OCI-LY3 (cell line): ENCODE data around the gene WWOX.

Experiments used
- H2AFZ ChIP-seq: fragments of 200-600, 300-600 bp; shearing (Covaris generic); 2 replicates; pipeline ENCODE4 v1.6.0; 2014; ENCODE audit warnings: antibody characterized with exemption, low read depth, low read length
- H3K27ac ChIP-seq: fragments of 200-600, 300-600 bp; sonication (generic); 2 replicates; pipeline ENCODE4 v1.5.1; 2014; ENCODE audit warnings: mild to moderate bottlenecking, low read length, moderate library complexity, mixed read lengths
- H3K27me3 ChIP-seq: fragments of 200-600, 300-600 bp; sonication (generic); 2 replicates; pipeline ENCODE4 v1.6.1; 2014; ENCODE audit warnings: low read depth, low read length, mixed read lengths
- H3K36me3 ChIP-seq: fragments of 200-600, 300-600 bp; sonication (generic); replicated peaks from 2 replicates; pipeline ENCODE3; 2014; ENCODE audit warnings: low read depth, low read length, mixed read lengths
- H3K4me1 ChIP-seq: fragments of 300-600, 200-600 bp; sonication (generic); 2 replicates; pipeline ENCODE4 v1.6.1; 2014; ENCODE audit warnings: low read length, mixed read lengths
- H3K4me2 ChIP-seq: fragments of 200-600, 300-600 bp; sonication (generic); 2 replicates; pipeline ENCODE4 v1.6.1; 2014; ENCODE audit warnings: low read length, mixed read lengths
- H3K4me3 ChIP-seq: fragments of 300-600, 200-600 bp; sonication (generic); 2 replicates; pipeline ENCODE4 v1.5.1; 2014; ENCODE audit warnings: antibody characterized with exemption, mild to moderate bottlenecking, low read length, moderate library complexity
- H3K79me2 ChIP-seq: fragments of 300-600, 200-600 bp; shearing (Covaris generic); 2 replicates; pipeline ENCODE4 v1.6.1; 2014; ENCODE audit warnings: mild to moderate bottlenecking, low read length, mixed read lengths
- H3K9ac ChIP-seq: fragments of 300-600, 200-600 bp; shearing (Covaris generic); 2 replicates; pipeline ENCODE4 v1.6.0; 2014; ENCODE audit warnings: mild to moderate bottlenecking, low read length, moderate library complexity
- H3K9me3 ChIP-seq: fragments of 200-600, 300-600 bp; shearing (Covaris generic); 2 replicates; pipeline ENCODE4 v1.6.1; 2014; ENCODE audit warnings: low read length, mixed read lengths; ENCODE audit not compliant: insufficient read depth
- H4K20me1 ChIP-seq: fragments of 200-600, 300-600 bp; sonication (generic); 2 replicates; pipeline ENCODE4 v1.6.1; 2016; ENCODE audit warnings: low read length, mixed read lengths; ENCODE audit not compliant: insufficient read depth
- EZH2phosphoT487 ChIP-seq: fragments of 200-600 bp; shearing (Covaris generic); IDR thresholded peaks from 2 replicates; pipeline ENCODE4 v1.6.1; 2018; ENCODE audit warnings: antibody characterized with exemption, mixed run types, low read depth
- TF ChIP-seq, protein P1 (sequence below): fragments of 200-600, 300-600 bp; sonication (generic); IDR thresholded peaks from 2 replicates; pipeline ENCODE4 v1.5.1; 2014; ENCODE audit warnings: antibody characterized with exemption, low read length, low read depth

WWOX gene

GRCh38 chr16:78549366-78549765, 449.9 kb downstream of the WWOX start:
- Histone ChIP-seq H3K4me2 (no peak overlapping the region), H2AFZ (no peak overlapping the region), H3K79me2 (no peaks in the 10 kb centered on the region), H4K20me1 (no peaks in the 10 kb centered on the region), H3K9ac (no peak overlapping the region), H3K4me1 (peaks cover 8% of the 10 kb centered on the region), H3K9me3 (no peaks in the 10 kb centered on the region), H3K4me3 (no peak overlapping the region), H3K36me3 (no peaks in the 10 kb centered on the region), H3K27ac (no peak overlapping the region), H3K27me3 (peaks cover 4% of the 10 kb centered on the region; the same call in 1 of the 2 replicates)
- TF ChIP-seq, protein P1, sequence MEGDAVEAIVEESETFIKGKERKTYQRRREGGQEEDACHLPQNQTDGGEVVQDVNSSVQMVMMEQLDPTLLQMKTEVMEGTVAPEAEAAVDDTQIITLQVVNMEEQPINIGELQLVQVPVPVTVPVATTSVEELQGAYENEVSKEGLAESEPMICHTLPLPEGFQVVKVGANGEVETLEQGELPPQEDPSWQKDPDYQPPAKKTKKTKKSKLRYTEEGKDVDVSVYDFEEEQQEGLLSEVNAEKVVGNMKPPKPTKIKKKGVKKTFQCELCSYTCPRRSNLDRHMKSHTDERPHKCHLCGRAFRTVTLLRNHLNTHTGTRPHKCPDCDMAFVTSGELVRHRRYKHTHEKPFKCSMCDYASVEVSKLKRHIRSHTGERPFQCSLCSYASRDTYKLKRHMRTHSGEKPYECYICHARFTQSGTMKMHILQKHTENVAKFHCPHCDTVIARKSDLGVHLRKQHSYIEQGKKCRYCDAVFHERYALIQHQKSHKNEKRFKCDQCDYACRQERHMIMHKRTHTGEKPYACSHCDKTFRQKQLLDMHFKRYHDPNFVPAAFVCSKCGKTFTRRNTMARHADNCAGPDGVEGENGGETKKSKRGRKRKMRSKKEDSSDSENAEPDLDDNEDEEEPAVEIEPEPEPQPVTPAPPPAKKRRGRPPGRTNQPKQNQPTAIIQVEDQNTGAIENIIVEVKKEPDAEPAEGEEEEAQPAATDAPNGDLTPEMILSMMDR, result no peak
- TF ChIP-seq EZH2phosphoT487, result no peak

DNA sequence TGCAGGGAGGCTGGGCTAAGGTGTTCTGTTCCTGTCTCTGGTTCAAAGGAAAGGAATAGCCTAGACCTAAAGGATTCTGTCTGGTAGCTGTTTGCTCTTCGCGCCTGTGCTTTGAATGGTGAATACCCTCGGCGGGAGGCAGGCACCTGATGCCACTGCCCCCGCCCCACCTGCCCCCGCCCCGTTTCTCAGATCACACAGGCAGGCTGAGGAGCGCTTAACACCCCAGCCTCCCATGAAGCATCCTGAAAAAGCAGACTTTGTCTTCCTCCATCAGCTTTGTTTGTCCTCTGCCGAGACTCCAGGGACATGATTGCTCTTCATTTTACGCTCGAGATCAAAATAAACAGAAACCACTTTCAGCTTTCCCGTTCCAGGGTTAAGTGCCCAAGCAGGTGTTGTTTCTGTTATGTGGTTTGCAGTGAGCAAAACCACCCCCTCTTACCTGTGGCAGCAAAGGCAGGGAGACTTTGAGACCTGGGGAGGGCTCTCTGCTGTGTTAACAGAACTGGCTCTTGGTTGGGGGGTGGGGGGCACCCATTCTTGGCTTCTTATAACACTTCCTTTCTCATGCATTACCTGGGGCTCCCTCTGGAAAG, 452.1 kb downstream of the WWOX start:
- Histone ChIP-seq H3K9me3 (no peaks in the 10 kb centered on the region), H4K20me1 (no peaks in the 10 kb centered on the region), H3K27me3 (peaks cover 4% of the 10 kb centered on the region; the same call in 1 of the 2 replicates), H3K79me2 (no peaks in the 10 kb centered on the region), H3K4me2 (no peak overlapping the region), H3K9ac (no peak overlapping the region), H2AFZ (no peak overlapping the region), H3K36me3 (no peaks in the 10 kb centered on the region), H3K4me1 (peaks cover 8% of the 10 kb centered on the region), H3K4me3 (no peak overlapping the region), H3K27ac (no peak overlapping the region)
- TF ChIP-seq, protein P1, result no peak
- TF ChIP-seq EZH2phosphoT487, result no peak

DNA sequence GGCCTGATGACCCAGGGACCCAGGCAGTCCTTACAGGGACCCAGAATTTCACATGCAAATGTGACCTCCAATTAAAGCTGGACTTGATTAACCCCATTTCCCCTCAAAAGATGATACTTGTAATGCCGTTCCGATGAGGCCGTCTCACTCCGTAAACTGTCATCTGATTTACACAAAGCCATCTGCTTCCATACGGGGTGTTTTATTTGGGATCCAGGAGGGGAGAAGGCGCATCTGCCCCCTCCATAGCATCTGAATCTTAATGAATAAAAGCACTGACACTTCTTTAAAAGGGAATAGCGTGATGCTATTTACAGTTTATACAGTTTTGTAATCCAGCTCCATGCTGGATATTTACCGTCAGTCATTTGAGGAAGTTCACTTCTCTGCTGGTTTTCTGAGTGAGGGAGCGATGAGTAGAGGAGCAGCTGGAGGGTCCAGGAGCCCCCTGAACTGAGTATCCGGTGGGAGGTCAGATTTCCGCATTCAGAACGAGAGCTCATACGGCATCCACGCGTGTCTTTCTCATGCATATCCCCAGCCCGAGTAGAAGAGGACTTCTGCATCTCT, 452.7 kb downstream of the WWOX start:
- no peaks in the 10 kb centered on the region for H3K79me2 ChIP-seq
- no peaks in the 10 kb centered on the region for H3K9me3 ChIP-seq
- H3K4me2 ChIP-seq, result no peak overlapping the region
- no peak overlapping the region for H3K9ac ChIP-seq
- no peaks in the 10 kb centered on the region for H4K20me1 ChIP-seq
- no peak overlapping the region for H3K4me3 ChIP-seq
- H3K4me1 ChIP-seq, result peaks cover 8% of the 10 kb centered on the region
- TF ChIP-seq, protein P1, result no peak
- TF ChIP-seq EZH2phosphoT487, result no peak
- no peak overlapping the region for H3K27ac ChIP-seq
- no peaks in the 10 kb centered on the region for H3K36me3 ChIP-seq
- no peak overlapping the region for H2AFZ ChIP-seq
- H3K27me3 ChIP-seq, result peaks cover 4% of the 10 kb centered on the region; the same call in 1 of the 2 replicates

- Histone ChIP-seq H3K4me1 (peaks cover 8% of the 10 kb centered on the region), H4K20me1 (no peaks in the 10 kb centered on the region), H3K4me3 (no peak overlapping the region), H3K36me3 (no peaks in the 10 kb centered on the region), H2AFZ (no peak overlapping the region), H3K9me3 (no peaks in the 10 kb centered on the region), H3K27ac (no peak overlapping the region), H3K9ac (no peak overlapping the region), H3K27me3 (peaks cover 4% of the 10 kb centered on the region; the same call in 1 of the 2 replicates), H3K79me2 (no peaks in the 10 kb centered on the region), H3K4me2 (no peak overlapping the region)
- TF ChIP-seq, protein P1, result no peak
- TF ChIP-seq EZH2phosphoT487, result no peak
These were observed 453.3 kb downstream of the WWOX start for GRCh38 chr16:78552716-78553115.
